H1 (cell line): ENCODE results near the gene BCL2L12. TPM values are rescaled to one million over a fixed set of nuclear protein-coding genes. Genes with fewer than 3 reads are reported as not detected.

ENCODE experiments used
- CTCF ChIA-PET: fragments of 300-600 bp; sonication (Branson Sonifier 250); formaldehyde crosslinking; loops from one replicate; lab custom pipeline; 2021; ENCODE audit not compliant: partially characterized antibody; lab: Charles Lee
- POLR2A ChIA-PET: fragments of 300-600 bp; sonication (Branson Sonifier 250); formaldehyde crosslinking; loops from one replicate; lab custom pipeline; 2021; ENCODE audit warnings: inconsistent platforms; ENCODE audit not compliant: partially characterized antibody; lab: Charles Lee
- DNase-seq, 2 experiments: peaks; one replicate each; pipeline versions ENCODE4 v3.0.0 to v3.0.0-alpha.2; 2010 to 2022; ENCODE audit warnings: low spot score in 2 of 2, low read depth in 1 of 2, mixed read lengths in 1 of 2
- FAIRE-seq: peaks from 2 replicates; lab custom pipeline; 2011; peaks lifted over from hg19 to GRCh38; lab: Jason Lieb, UNC
- H2AFZ ChIP-seq: 2 replicates; pipeline ENCODE4 v1.8.1; 2012; ENCODE audit warnings: low read length, inconsistent platforms
- H2AK5ac ChIP-seq: 2 replicates; pipeline ENCODE4 v1.6.1; 2013; ENCODE audit warnings: low read depth, low read length
- H2BK120ac ChIP-seq: replicated peaks from 2 replicates; pipeline ENCODE3; 2013; ENCODE audit warnings: low read depth, low read length, inconsistent platforms
- H2BK12ac ChIP-seq: 2 replicates; pipeline ENCODE4 v1.6.1; 2013; ENCODE audit warnings: low read depth, low read length
- H2BK15ac ChIP-seq: 2 replicates; pipeline ENCODE4 v1.6.1; 2013; ENCODE audit warnings: low read length
- H2BK20ac ChIP-seq: 2 replicates; pipeline ENCODE4 v1.6.1; 2013; ENCODE audit warnings: low read length
- H2BK5ac ChIP-seq: 2 replicates; pipeline ENCODE4 v1.6.1; 2013; ENCODE audit warnings: low read depth, low read length
- H3K14ac ChIP-seq: 2 replicates; pipeline ENCODE4 v1.6.1; 2013; ENCODE audit warnings: inconsistent platforms; ENCODE audit not compliant: insufficient read length
- H3K18ac ChIP-seq: 2 replicates; pipeline ENCODE4 v1.6.1; 2013; ENCODE audit warnings: low read length; ENCODE audit errors: extremely low read depth
- H3K23ac ChIP-seq: 2 replicates; pipeline ENCODE4 v1.6.1; 2013; ENCODE audit warnings: inconsistent platforms; ENCODE audit not compliant: insufficient read length
- H3K23me2 ChIP-seq: 2 replicates; pipeline ENCODE4 v1.6.1; 2013; ENCODE audit warnings: low read depth, low read length
- H3K27ac ChIP-seq: 2 replicates; pipeline ENCODE4 v1.6.1; 2011; ENCODE audit warnings: low read depth, low read length, inconsistent platforms
- H3K27me3 ChIP-seq, 4 experiments: replicated peaks in 1 of 4; 1 replicate in 1 of 4; 2 replicates in 3 of 4; pipeline versions ENCODE4 v1.6.1 to v1.8.1; 2011 to 2013; ENCODE audit warnings: low read length in 3 of 4, mild to moderate bottlenecking in 3 of 4, inconsistent platforms in 2 of 4, mixed read lengths in 2 of 4, moderate library complexity in 1 of 4; ENCODE audit not compliant: control insufficient read depth in 3 of 4, insufficient read depth in 3 of 4; ENCODE audit errors: extremely low read depth in 1 of 4
- H3K36me3 ChIP-seq, 4 experiments: 2 replicates each; pipeline versions ENCODE4 v1.6.1 to v1.8.1; 2011 to 2013; ENCODE audit warnings: mild to moderate bottlenecking in 4 of 4, low read length in 3 of 4, moderate library complexity in 2 of 4, control low read depth in 1 of 4, inconsistent platforms in 1 of 4; ENCODE audit not compliant: insufficient read depth in 4 of 4, control insufficient read depth in 2 of 4
- H3K4ac ChIP-seq: replicated peaks from 2 replicates; pipeline ENCODE3; 2013; ENCODE audit warnings: low read length, low read depth, mixed read lengths, inconsistent platforms; ENCODE audit not compliant: insufficient read length
- H3K4me1 ChIP-seq, 4 experiments: replicated peaks in 1 of 4; 1 replicate in 1 of 4; 2 replicates in 3 of 4; pipeline versions ENCODE4 v1.6.1 to v1.8.1; 2011 to 2013; ENCODE audit warnings: low read length in 3 of 4, inconsistent platforms in 2 of 4, mixed read lengths in 1 of 4; ENCODE audit not compliant: insufficient read depth in 4 of 4, control insufficient read depth in 3 of 4
- H3K4me2 ChIP-seq, 2 experiments: 2 replicates each; pipeline versions ENCODE4 v1.6.1 to v1.8.1; 2011 to 2013; ENCODE audit warnings: low read depth in 2 of 2, low read length in 2 of 2, control low read depth in 1 of 2, inconsistent platforms in 1 of 2, mild to moderate bottlenecking in 1 of 2; ENCODE audit not compliant: insufficient read depth in 1 of 2
- H3K4me3 ChIP-seq, 4 experiments: fragments of 200-600, 300-600 bp in 1 of 4; sonication (generic), shearing (Covaris generic), sonication (Bioruptor Twin) in 1 of 4; 2 replicates each; pipeline versions ENCODE4 v1.5.1 to v1.8.1; 2011 to 2016; ENCODE audit warnings: low read length in 4 of 4, low read depth in 3 of 4, control low read depth in 2 of 4, inconsistent platforms in 2 of 4, mild to moderate bottlenecking in 2 of 4, mixed read lengths in 1 of 4, moderate library complexity in 1 of 4; ENCODE audit not compliant: insufficient read depth in 2 of 4; ENCODE audit errors: extremely low read depth in 1 of 4
- H3K56ac ChIP-seq: replicated peaks from 2 replicates; pipeline ENCODE3; 2013; ENCODE audit warnings: low read depth, mild to moderate bottlenecking, mixed read lengths, low read length, inconsistent platforms; ENCODE audit not compliant: insufficient read length
- H3K79me1 ChIP-seq: 2 replicates; pipeline ENCODE4 v1.6.1; 2013; ENCODE audit warnings: low read depth, low read length, control low read depth
- H3K79me2 ChIP-seq, 2 experiments: 2 replicates each; pipeline versions ENCODE4 v1.6.1 to v1.8.1; 2012 to 2013; ENCODE audit warnings: low read length in 2 of 2, mild to moderate bottlenecking in 2 of 2, inconsistent platforms in 1 of 2; ENCODE audit not compliant: insufficient read depth in 2 of 2, control insufficient read depth in 1 of 2
- H3K9ac ChIP-seq, 4 experiments: replicated peaks in 1 of 4; 1 replicate in 1 of 4; 2 replicates in 3 of 4; pipeline versions ENCODE4 v1.6.1 to v1.8.1; 2011 to 2013; ENCODE audit warnings: low read depth in 3 of 4, low read length in 3 of 4, control low read depth in 2 of 4, mild to moderate bottlenecking in 2 of 4, moderate library complexity in 2 of 4, inconsistent platforms in 1 of 4; ENCODE audit errors: extremely low read depth in 1 of 4
- H3K9me3 ChIP-seq, 2 experiments: 2 replicates each; pipeline versions ENCODE4 v1.6.1 to v1.8.1; 2012 to 2013; ENCODE audit warnings: mild to moderate bottlenecking in 2 of 2, moderate library complexity in 2 of 2, control low read depth in 1 of 2, inconsistent platforms in 1 of 2, low read depth in 1 of 2, low read length in 1 of 2, mixed read lengths in 1 of 2; ENCODE audit not compliant: insufficient read depth in 2 of 2
- H4K20me1 ChIP-seq, 2 experiments: replicated peaks in 1 of 2; 2 replicates each; pipeline versions ENCODE3 to v1.8.1; 2011 to 2013; ENCODE audit warnings: inconsistent platforms in 2 of 2, low read length in 2 of 2, mild to moderate bottlenecking in 1 of 2; ENCODE audit not compliant: insufficient read depth in 2 of 2, control insufficient read depth in 1 of 2
- H4K5ac ChIP-seq: 2 replicates; pipeline ENCODE4 v1.6.1; 2013; ENCODE audit warnings: low read length, low read depth, mixed read lengths, inconsistent platforms; ENCODE audit not compliant: insufficient read length
- H4K8ac ChIP-seq: 2 replicates; pipeline ENCODE4 v1.8.0; 2013; ENCODE audit warnings: mild to moderate bottlenecking, moderate library complexity, low read length, inconsistent platforms; ENCODE audit not compliant: insufficient read depth; ENCODE audit errors: extremely low read depth
- H4K91ac ChIP-seq: replicated peaks from 2 replicates; pipeline ENCODE3; 2013; ENCODE audit warnings: low read length, mixed read lengths, inconsistent platforms; ENCODE audit not compliant: insufficient read length
- E2F6 ChIP-seq: IDR thresholded peaks from 2 replicates; pipeline ENCODE4 v1.6.1; 2012; ENCODE audit warnings: inconsistent platforms
- JUN ChIP-seq: IDR thresholded peaks from 2 replicates; pipeline ENCODE4 v1.6.1; 2011; ENCODE audit warnings: low read depth, mild to moderate bottlenecking, improper control_type of control experiment, low read length
- PHF8 ChIP-seq: fragments of 200-600 bp; sonication (generic); conservative IDR thresholded peaks from 2 replicates; pipeline ENCODE4 v1.7.1; 2012; ENCODE audit warnings: low read depth, mild to moderate bottlenecking, inconsistent platforms, low read length, moderate library complexity
- RAD21 ChIP-seq, 2 experiments: IDR thresholded peaks in 1 of 2; conservative IDR thresholded peaks in 1 of 2; 2 replicates each; pipeline ENCODE4 v1.6.1; 2011; ENCODE audit warnings: low read depth in 2 of 2, low read length in 2 of 2, improper control_type of control experiment in 1 of 2, inconsistent platforms in 1 of 2, mild to moderate bottlenecking in 1 of 2, moderate library complexity in 1 of 2
- RXRA ChIP-seq: IDR thresholded peaks from 2 replicates; pipeline ENCODE4 v1.6.1; 2011; ENCODE audit warnings: low read depth, mild to moderate bottlenecking, low read length, moderate library complexity; ENCODE audit not compliant: insufficient read depth
- SRF ChIP-seq: IDR thresholded peaks from 2 replicates; pipeline ENCODE4 v1.6.1; 2011; ENCODE audit warnings: mild to moderate bottlenecking, low read depth, low read length, moderate library complexity
- SUZ12 ChIP-seq: fragments of 200-600 bp; sonication (generic); IDR thresholded peaks from 2 replicates; pipeline ENCODE4 v1.6.1; 2012; ENCODE audit warnings: mild to moderate bottlenecking, inconsistent platforms, low read length, moderate library complexity, mixed read lengths
- TCF12 ChIP-seq: IDR thresholded peaks from 2 replicates; pipeline ENCODE4 v1.6.1; 2011; ENCODE audit warnings: low read depth, mild to moderate bottlenecking, low read length
- USF2 ChIP-seq: IDR thresholded peaks from 2 replicates; pipeline ENCODE4 v1.6.1; 2011; ENCODE audit warnings: low read length, improper control_type of control experiment
- ZNF274 ChIP-seq: IDR thresholded peaks from 2 replicates; pipeline ENCODE4 v1.7.0; 2012; ENCODE audit warnings: low read length, borderline replicate concordance; ENCODE audit errors: extremely low read depth
- WGBS, 2 experiments: shearing (Covaris generic) in 1 of 2; methylation state at CpG; one replicate each; pipeline versions ENCODE4 v1.1.6 to v1.1.7; 2013 to 2015; ENCODE audit warnings: low lambda C conversion rate in 2 of 2, mixed read lengths in 2 of 2, inconsistent platforms in 1 of 2, low coverage in 1 of 2, missing lambda C conversion rate in 1 of 2; ENCODE audit not compliant: insufficient replicate concordance in 2 of 2, insufficient coverage in 1 of 2, insufficient read length in 1 of 2; ENCODE audit errors: extremely low coverage in 1 of 2, missing lambda C conversion rate in 1 of 2; 5-methylcytosine and 5-hydroxymethylcytosine counted together
- polyA plus RNA-seq, 7 experiments: library from polyadenylated mRNA; depleted of rRNA in 3 of 7; stranded (reverse) in 5 of 7; unstranded in 2 of 7; fragments of >200 nt in 5 of 7; fragments of 200-250 nt in 2 of 7; gene quantifications; 1 replicate in 5 of 7; 2 replicates in 1 of 7; 4 replicates in 1 of 7; pipeline versions ENCODE4 v1.2.1 to v1.2.3, GENCODE V29; 2011 to 2013; ENCODE audit warnings: missing spikeins in 2 of 7, mixed read lengths in 2 of 7
- total RNA-seq: library from RNA; stranded (reverse); fragmentation: NEBNext Ultra II Directional; extraction: Animal tissue kit (Norgen Biotek cat#: 25700); gene quantifications from 2 replicates; pipeline ENCODE4 v1.2.1, GENCODE V29; 2021

BCL2L12 gene
- total and polyA plus RNA-seq, 2 of the 8 experiments (the other 6 are each of a cell fraction or from before 2014, with no cell fraction given): 126 to 209 TPM

GRCh38 chr19:49646586-49646985 is 19.1 kb upstream of the BCL2L12 start:
- no peak overlapping the region for H2BK5ac ChIP-seq
- no peak overlapping the region for H3K4ac ChIP-seq
- WGBS, 2 experiments: 93% methylated on average over 17 of the region's 17 CpGs; no CpG with 5 or more reads in 1 of the 2 experiments
- H3K4me3 ChIP-seq: no peak overlapping the region
- TF ChIP-seq USF2 (no peak), E2F6 (no peak), SUZ12 (no peak), RXRA (no peak), TCF12 (no peak), ZNF274 (no peak), PHF8 (no peak), SRF (no peak), JUN (no peak), RAD21 (IDR thresholded peaks at IDR 0.05 in 1 of 2, conservative IDR thresholded peaks at IDR 0.05 in 1 of 2; ENCODE audit: low read depth in 2 of 2, low read length in 2 of 2) (no peak)
- no peak overlapping the region for H3K9ac ChIP-seq
- H3K23me2 ChIP-seq: peaks cover under 1% of the 10 kb centered on the region; the same call in 1 of the 2 replicates
- no peaks in the 10 kb centered on the region for H3K27me3 ChIP-seq
- no peak overlapping the region for H3K56ac ChIP-seq
- no peak overlapping the region for H2AK5ac ChIP-seq
- H2BK15ac ChIP-seq: no peak overlapping the region
- H3K36me3 ChIP-seq: peaks cover 6 to 31% (median 21%) of the 10 kb centered on the region in 4 experiments; a peak in 6 of 8 replicates
- ChIA-PET CTCF (interaction anchor here (0.9 to 1.7 kb wide), 3 partner anchors 26 to 33 kb away, joined by 4 to 8 read pairs (median 4); no protein-coding TSS in a partner anchor), POLR2A (interaction anchor here (1.0 to 50.7 kb wide), 6 partner anchors 13 to 45 kb away, joined by 3 to 840 read pairs (median 20); partner anchors contain the start of genes BCL2L12, IRF3, PRMT1 and PRR12)
- no peak overlapping the region for H3K23ac ChIP-seq
- no peak overlapping the region for H3K27ac ChIP-seq
- no peak overlapping the region for H2AFZ ChIP-seq
- H4K91ac ChIP-seq: no peak overlapping the region
- H3K9me3 ChIP-seq: no peaks in the 10 kb centered on the region
- H3K14ac ChIP-seq: no peak overlapping the region
- peaks cover 2 to 7% (median 3%) of the 10 kb centered on the region in 4 experiments; a peak in 5 of 7 replicates for H3K4me1 ChIP-seq
- H4K8ac ChIP-seq: no peak overlapping the region
- no peak for DNase-seq
- H4K20me1 ChIP-seq: peaks cover 7 to 21% of the 10 kb centered on the region in 2 experiments
- H2BK20ac ChIP-seq: no peak overlapping the region
- H2BK120ac ChIP-seq: no peak overlapping the region
- H3K79me1 ChIP-seq: peaks cover 22% of the 10 kb centered on the region
- no peak overlapping the region for H4K5ac ChIP-seq
- no peak overlapping the region for H2BK12ac ChIP-seq
- FAIRE-seq: no peak
- no peak overlapping the region for H3K4me2 ChIP-seq
- H3K79me2 ChIP-seq: peaks cover 10 to 32% of the 10 kb centered on the region in 2 experiments
- no peak overlapping the region for H3K18ac ChIP-seq
